ENCODE data around the gene STX3. TPM values are rescaled to one million over a fixed set of nuclear protein-coding genes. Genes with fewer than 3 reads are reported as not detected.
A peak's percentile ranks its signal among the peaks of the same experiment; 100 is the strongest.
"Not testable (repeated sequence)": the region's sequence is repeated elsewhere in the genome, so short reads cannot be mapped to it uniquely, and the experiment has no call there.

The STX3 gene
- total RNA-seq, 1 donor from 2014 or later = 31.8 TPM

DNA sequence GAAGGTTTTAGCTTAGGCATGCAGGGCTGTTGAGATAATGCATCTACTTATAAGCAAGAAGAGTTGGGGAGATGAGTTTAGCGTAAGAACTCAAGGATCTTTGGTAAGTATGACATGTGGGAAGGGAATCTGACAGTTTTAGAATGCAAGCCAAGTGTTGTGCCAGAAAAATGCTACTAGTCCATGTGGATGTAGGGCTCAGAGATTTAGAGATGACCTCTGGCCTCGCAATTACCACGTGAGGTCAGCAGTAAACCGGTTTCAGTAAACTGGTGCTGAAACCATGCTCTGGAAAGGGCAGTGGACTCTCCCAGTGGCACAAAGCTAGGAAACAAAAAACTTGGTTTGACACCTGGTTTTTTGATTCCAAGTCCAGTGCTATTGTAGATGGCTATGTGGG is 36.5 kb downstream of the STX3 start:
- no peak for DNase-seq (ENCODE audit: low spot score)

DNA sequence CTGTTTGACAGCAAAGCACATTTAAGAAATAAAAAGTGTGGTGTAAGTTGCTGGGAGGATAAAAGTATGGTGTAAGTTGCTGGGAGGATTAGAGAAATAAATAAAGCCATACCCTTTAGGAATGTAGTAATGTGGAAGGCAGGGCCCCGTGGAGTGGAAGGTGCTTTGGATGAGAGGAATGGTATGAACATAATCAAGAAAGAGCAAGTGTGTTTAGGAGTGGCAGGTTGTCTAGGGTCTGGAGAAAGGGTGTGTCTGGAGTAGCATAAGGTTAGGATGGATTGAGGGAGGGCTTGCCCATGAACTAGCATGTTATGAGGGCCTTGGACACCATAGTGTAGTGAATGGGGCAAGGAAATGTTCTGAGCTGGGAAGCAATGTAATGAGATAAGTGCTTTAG is 37.3 kb downstream of the STX3 start:
- DNase-seq (ENCODE audit: low spot score) = no peak

GRCh38 chr11:59794417-59794816 is 39.2 kb downstream of the STX3 start:
- no peak for DNase-seq (ENCODE audit: low spot score)

DNA sequence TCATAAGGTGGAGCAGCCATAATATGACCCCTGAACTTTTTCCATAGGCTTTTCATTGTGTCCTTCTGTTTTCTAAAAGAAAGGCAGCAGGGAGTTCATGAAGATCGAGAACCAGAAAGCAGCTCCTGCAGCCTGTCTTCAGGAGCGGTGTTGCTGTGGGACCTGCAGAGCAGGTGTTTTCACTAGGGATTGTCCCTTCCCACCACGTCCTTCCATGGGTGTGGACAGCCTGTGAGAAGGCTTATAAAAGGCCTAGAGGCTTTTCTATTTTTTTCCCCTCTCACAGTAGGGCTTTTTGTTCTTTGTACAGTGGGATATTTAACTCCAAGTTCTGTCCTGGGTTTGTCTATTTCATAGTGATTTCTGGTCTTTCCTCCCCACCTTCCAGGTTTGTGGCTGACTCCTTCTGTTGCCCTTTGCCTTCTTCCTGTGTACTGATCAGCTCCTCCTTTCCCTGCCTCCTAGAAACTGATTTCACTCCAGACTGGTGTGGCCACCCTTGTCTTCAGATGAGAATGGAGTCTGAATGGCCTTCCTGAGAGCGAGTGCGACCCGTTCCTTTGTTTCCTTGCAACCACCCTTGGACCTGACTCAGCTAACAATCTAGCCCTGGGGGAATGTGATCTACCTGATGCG is 45.3 kb downstream of the STX3 start:
- DNase-seq (ENCODE audit: low spot score) = no peak

DNA sequence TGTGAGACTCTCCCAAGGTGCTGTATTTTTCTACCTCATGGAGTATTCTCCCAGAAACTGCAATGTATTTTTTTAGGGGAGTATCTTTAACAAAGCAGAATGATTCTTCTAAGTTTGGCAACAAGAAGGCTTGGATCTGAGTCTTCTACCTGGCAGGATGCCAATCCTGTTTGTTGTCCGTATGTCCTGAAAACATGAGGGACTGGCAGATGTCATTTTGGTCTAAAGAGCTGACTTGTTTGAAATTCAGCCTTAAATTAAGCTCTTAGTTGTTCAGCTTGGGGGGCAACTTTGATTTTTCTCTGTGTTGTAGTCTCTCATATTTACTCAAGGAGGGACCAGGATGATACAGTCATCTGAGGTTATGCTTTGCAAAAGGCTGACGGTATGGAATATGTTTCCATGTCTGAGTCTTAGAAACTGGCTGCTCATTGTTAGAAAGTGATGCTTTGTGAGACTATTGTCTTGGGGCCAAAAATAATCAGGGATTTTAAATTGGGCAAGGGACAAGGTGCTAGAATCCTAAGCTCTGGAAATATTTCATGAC is 46.1 kb downstream of the STX3 start:
- no peak for DNase-seq (ENCODE audit: low spot score)

GRCh38 chr11:59801981-59802638 is 46.9 kb downstream of the STX3 start:
- no peak for DNase-seq (ENCODE audit: low spot score)

DNA sequence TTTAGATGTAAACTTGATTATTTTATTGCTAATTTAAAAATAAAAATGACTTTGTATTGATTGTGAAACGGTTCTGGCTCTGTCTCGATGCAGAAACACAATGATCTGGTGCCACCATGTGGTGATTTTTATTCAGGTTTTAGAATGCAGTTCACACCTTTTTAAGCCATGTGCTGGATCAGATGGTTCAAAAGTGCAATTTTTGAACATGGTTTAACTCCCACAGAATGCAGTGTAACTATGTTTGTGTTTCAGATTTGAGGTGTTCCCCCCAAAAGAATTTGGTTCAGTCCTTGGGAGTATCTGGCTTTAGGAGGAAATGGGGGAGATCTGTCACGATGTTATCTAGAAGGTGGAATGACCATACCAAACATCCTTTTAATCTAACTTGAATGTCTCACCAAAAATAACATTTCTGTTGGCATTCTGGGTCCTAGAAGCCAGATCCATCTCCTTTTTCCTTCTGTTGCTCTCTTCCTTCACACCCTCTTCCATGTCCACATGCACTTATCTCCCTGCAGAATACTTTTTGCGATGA is 47.5 kb downstream of the STX3 start:
- DNase-seq (ENCODE audit: low spot score) = no peak

- no peak for DNase-seq (ENCODE audit: low spot score)
Observed at GRCh38 chr11:59804061-59804460, 48.9 kb downstream of the STX3 start.

DNA sequence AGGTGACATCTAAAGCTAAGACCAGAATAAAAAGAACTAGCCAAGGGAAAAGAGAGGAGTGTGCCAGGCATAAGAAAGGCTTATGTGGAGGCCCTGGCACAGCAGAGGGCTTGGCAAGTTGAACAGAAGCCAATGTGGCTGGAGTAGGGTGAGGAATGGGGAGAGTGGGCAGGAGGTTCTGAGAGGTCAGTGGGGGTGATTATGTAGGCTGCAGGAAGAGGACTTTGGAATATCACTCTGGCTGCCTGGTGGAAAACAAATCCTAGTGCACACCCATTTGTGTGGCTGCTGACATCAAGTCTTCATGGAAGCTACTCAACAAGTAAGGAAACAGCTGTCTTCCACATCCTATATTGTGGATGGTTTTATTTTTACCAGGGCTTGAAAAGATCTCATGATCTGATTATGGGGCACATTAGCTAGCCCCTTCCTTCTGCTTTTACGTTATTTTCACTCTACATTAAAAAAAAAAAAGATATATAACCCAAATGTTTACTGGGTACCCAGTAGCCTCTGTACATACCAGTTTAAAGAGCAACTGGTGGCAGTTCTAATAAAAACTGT is 52.0 kb downstream of the STX3 start:
- DNase-seq (ENCODE audit: low spot score) = no peak

GRCh38 chr11:59810189-59810910 is 55.2 kb downstream of the STX3 start, which contains the start of gene MRPL16:
MRPL16 (minus strand) TSS chr11:59810778; CDS start chr11:59810658, 120 bp downstream.
- DNase-seq (ENCODE audit: low spot score) = peak; percentile 93

- DNase-seq (ENCODE audit: low spot score) = no peak
Observed at GRCh38 chr11:59810911-59811259, 55.7 kb downstream of the STX3 start.

DNA sequence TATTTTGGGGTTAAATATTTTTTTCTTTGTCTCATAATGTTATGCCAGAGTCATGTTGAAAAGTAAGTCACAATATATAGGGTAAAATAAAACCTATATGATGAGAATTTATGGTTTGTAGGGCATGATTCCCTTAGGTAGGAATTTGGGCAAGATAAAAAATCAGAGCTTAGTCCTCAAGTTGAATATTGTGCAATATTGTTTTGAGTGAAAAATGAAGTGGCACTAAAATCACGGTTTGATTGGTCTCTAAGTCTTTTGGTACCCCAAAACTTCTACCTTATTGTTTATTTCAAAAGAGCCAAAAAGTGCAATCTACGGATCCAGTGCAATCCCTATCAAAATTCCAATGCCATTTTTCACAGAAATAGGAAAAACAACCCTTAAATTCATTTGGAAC is 57.0 kb downstream of the STX3 start:
- DNase-seq (ENCODE audit: low spot score) = no peak

DNA sequence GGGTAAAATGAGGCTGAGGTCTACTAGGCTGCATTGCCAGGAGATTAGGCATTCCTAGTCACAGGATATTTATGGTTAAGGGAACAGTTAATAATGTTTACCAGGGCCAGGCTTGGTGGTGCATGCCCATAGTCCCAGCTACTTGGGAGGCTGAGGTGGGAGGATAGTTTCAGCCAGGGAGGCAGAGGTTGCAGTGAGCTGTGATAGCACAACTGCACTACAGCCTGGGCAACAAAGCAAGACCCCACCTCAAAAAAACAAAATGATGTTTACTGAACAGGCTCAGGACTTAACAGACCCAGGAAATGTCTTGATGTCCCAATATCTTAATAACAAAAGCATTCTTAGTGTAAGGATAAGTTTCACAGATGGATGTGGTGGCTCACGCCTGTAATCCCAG is 58.2 kb downstream of the STX3 start:
- DNase-seq (ENCODE audit: low spot score) = no peak

GRCh38 chr11:59814021-59814420 is 58.8 kb downstream of the STX3 start:
- no peak for DNase-seq (ENCODE audit: low spot score)

- no peak for DNase-seq (ENCODE audit: low spot score)
Observed at GRCh38 chr11:59815754-59816153, 60.6 kb downstream of the STX3 start.

GRCh38 chr11:59816434-59816833 is 61.3 kb downstream of the STX3 start:
- not testable (repeated sequence) for DNase-seq (ENCODE audit: low spot score)

DNA sequence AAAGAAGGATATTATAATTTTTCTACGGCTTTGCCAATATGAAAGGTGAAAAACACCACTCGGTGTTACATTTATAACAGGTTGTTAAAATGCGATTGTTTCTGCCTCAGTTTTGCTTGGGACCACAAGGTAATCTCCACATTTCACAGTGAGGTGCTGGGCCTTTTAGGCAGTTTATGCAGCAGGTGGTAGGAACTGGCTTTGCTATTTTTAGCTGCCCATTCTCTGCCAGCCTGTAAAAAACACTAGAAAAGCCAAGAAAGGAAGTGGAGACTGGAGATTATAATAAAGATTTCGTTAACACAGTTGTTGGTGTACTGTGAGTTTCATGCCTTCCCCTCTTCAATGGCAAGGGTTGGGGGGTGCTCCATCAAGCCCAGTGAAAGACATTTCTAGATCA is 63.4 kb downstream of the STX3 start:
- DNase-seq (ENCODE audit: low spot score) = no peak

- DNase-seq (ENCODE audit: low spot score) = peak; percentile 50
Observed at GRCh38 chr11:59822989-59823566, 67.9 kb downstream of the STX3 start.

- DNase-seq (ENCODE audit: low spot score) = no peak
Observed at GRCh38 chr11:59829358-59829757, 74.2 kb downstream of the STX3 start.

DNA sequence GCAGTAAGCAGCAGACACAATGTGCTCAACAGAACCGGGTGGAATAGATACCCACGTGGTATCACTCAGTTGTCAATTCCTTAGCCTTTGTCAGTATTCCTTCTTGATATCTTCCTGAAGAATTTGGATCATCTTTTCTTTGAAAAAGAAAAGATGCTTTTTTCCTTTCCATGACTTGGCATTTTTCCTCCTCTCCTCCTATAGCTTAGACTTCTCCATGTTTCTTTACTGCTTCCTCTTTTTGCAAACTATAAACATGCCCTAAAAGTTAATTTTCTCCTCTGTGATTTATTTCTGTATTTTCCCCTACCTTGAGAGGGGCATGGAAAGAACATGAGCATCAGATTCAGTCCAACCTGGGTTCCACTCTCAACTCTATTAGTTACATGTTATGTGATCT is 78.4 kb downstream of the STX3 start:
- DNase-seq (ENCODE audit: low spot score) = no peak

DNA sequence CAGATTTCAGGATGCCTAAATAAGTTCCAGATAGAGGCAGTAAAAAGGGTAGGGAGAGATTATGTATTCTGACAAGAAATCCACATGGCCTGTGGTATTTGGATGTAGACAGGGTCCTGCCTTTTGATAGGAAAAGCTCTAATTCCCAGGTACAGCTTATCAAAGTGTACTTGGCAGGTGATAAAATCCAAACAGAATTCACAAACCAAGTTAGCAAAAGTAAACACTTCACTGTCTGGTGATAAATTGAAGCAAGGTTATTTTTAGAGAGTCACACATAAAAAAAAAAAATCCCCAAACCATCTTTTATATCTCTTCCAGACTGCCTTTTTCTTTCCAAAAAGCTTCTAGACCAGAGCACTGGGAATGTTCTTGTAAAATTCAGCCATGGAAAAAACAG is 84.4 kb downstream of the STX3 start:
- no peak for DNase-seq (ENCODE audit: low spot score)

DNA sequence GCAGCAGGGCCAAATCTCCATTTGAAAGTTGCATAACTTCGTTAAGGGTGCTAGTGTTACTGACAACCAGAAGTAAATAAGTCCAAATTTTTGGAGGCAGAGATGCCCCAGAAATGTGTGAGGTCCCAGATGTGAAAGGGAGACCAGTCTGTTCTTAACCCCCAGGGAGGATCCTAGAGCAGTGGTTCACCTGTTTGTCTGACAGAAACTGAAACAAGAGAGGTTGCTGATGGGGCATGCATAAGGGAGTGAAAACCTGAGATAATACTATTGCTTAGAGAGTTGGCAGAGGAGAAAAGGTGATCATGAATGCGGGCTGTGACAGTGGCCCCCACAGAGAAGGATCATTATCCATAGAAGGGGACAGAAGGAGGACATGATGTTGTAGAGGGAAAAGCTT is 86.3 kb downstream of the STX3 start:
- DNase-seq (ENCODE audit: low spot score) = no peak
